DND-41 (cell line): Measurements from ENCODE around the gene LBHD1.

Experiments
- CTCF ChIP-seq: IDR thresholded peaks from 2 replicates; pipeline ENCODE4 v1.5.1; 2012; ENCODE audit warnings: borderline replicate concordance, low read length, moderate library complexity, mild to moderate bottlenecking; ENCODE audit not compliant: poor library complexity, severe bottlenecking; ENCODE audit errors: extremely low read depth
- EZH2 ChIP-seq: IDR thresholded peaks from 3 replicates; pipeline ENCODE4 v1.6.1; 2012; ENCODE audit warnings: borderline replicate concordance, low read depth, mild to moderate bottlenecking, moderate library complexity, low read length, inconsistent platforms; ENCODE audit not compliant: severe bottlenecking

- no peak for TF ChIP-seq CTCF
- TF ChIP-seq EZH2 = no peak
Measured at GRCh38 chr11:62677156-62677555, 5.1 kb upstream of the LBHD1 start.
